ENCODE measurements around the gene GRID1.

Gene GRID1

GRCh38 chr10:85647741-85648140 lies 718.9 kb downstream of the GRID1 start:
- no peak for TF ChIP-seq CTCF (conservative IDR thresholded peaks at IDR 0.05; ENCODE audit: low read depth, low read length)
- H3K4me3 ChIP-seq (ENCODE audit: low read depth, low read length), result no peak overlapping the region
- no peak for DNase-seq (ENCODE audit: low read depth)

GRCh38 chr10:85645926-85646711 lies 720.5 kb downstream of the GRID1 start:
- peak; percentile 49 for DNase-seq (ENCODE audit: low read depth)
- no peak overlapping the region for H3K4me3 ChIP-seq (ENCODE audit: low read depth, low read length)
- TF ChIP-seq CTCF (conservative IDR thresholded peaks at IDR 0.05; ENCODE audit: low read depth, low read length), result no peak

GRCh38 chr10:85645053-85645452 lies 721.5 kb downstream of the GRID1 start:
- no peak for DNase-seq (ENCODE audit: low read depth)
- TF ChIP-seq CTCF (conservative IDR thresholded peaks at IDR 0.05; ENCODE audit: low read depth, low read length), result no peak
- H3K4me3 ChIP-seq (ENCODE audit: low read depth, low read length), result no peak overlapping the region

GRCh38 chr10:85643845-85644525 lies 722.6 kb downstream of the GRID1 start:
- TF ChIP-seq CTCF (conservative IDR thresholded peaks at IDR 0.05; ENCODE audit: low read depth, low read length), result no peak
- DNase-seq (ENCODE audit: low read depth), result no peak
- H3K4me3 ChIP-seq (ENCODE audit: low read depth, low read length), result no peak overlapping the region

- DNase-seq (ENCODE audit: low read depth), result no peak
- no peak overlapping the region for H3K4me3 ChIP-seq (ENCODE audit: low read depth, low read length)
- no peak for TF ChIP-seq CTCF (conservative IDR thresholded peaks at IDR 0.05; ENCODE audit: low read depth, low read length)
Observed at GRCh38 chr10:85643171-85643844, 723.3 kb downstream of the GRID1 start.

- no peak for TF ChIP-seq CTCF (conservative IDR thresholded peaks at IDR 0.05; ENCODE audit: low read depth, low read length)
- H3K4me3 ChIP-seq (ENCODE audit: low read depth, low read length), result no peak overlapping the region
- DNase-seq (ENCODE audit: low read depth), result peak; percentile 43
Observed at GRCh38 chr10:85642421-85643170, 724.0 kb downstream of the GRID1 start.

Measured in choroid plexus epithelial cell (primary cell).